Natural killer cell (primary cell): ENCODE results near the gene IFRD2. TPM values are rescaled to one million over a fixed set of nuclear protein-coding genes. Genes with fewer than 3 reads are reported as not detected.

Source experiments
- ATAC-seq, 3 donors: fragments of 150-1000 bp in 2 of 3; fragments of 200-7000 bp in 1 of 3; cut with Tn5 transposase; 1 replicate in 1 of 3; 2 replicates in 2 of 3; pipeline ENCODE4 v1.10.0; 2021; ENCODE audit warnings: mild to moderate bottlenecking in 2 of 3, moderate library complexity in 2 of 3
- DNase-seq, 2 donors: peaks; one replicate each; pipeline versions ENCODE4 v3.0.0 to v3.0.0-alpha.2; 2013 to 2021; ENCODE audit warnings: mixed read lengths in 1 of 2
- H3K27ac ChIP-seq: one replicate; pipeline ENCODE4 v1.5.1; 2013; ENCODE audit warnings: mild to moderate bottlenecking, low read length
- H3K27me3 ChIP-seq: one replicate; pipeline ENCODE4 v1.6.1; 2013; ENCODE audit warnings: low read length; ENCODE audit not compliant: control insufficient read depth, insufficient read depth
- H3K36me3 ChIP-seq: one replicate; pipeline ENCODE4 v1.6.1; 2013; ENCODE audit warnings: low read length; ENCODE audit not compliant: control insufficient read depth, insufficient read depth
- H3K4me1 ChIP-seq: one replicate; pipeline ENCODE4 v1.6.1; 2013; ENCODE audit warnings: low read length; ENCODE audit not compliant: control insufficient read depth, insufficient read depth
- H3K4me3 ChIP-seq: one replicate; pipeline ENCODE4 v1.5.1; 2013; ENCODE audit warnings: low read length
- H3K9me3 ChIP-seq: one replicate; pipeline ENCODE4 v1.6.1; 2013; ENCODE audit warnings: low read length; ENCODE audit not compliant: control insufficient read depth, insufficient read depth
- H3K27ac Mint-ChIP-seq, 2 donors: one replicate each; pipeline ENCODE4 v1.8.0; 2022; ENCODE audit warnings: mild to moderate bottlenecking in 2 of 2, mixed read lengths in 2 of 2, moderate library complexity in 1 of 2
- H3K27me3 Mint-ChIP-seq, 2 donors: one replicate each; pipeline ENCODE4 v1.8.0; 2022; ENCODE audit warnings: low read depth in 2 of 2, mixed read lengths in 2 of 2
- H3K36me3 Mint-ChIP-seq: one replicate; pipeline ENCODE4 v1.8.0; 2022; ENCODE audit warnings: mixed read lengths
- H3K4me1 Mint-ChIP-seq, 2 donors: one replicate each; pipeline ENCODE4 v1.8.0; 2022; ENCODE audit warnings: mixed read lengths in 2 of 2
- H3K4me3 Mint-ChIP-seq: one replicate; pipeline ENCODE4 v1.8.0; 2022; ENCODE audit warnings: mild to moderate bottlenecking, moderate library complexity, mixed read lengths
- H3K9me3 Mint-ChIP-seq, 2 donors: one replicate each; pipeline ENCODE4 v1.8.0; 2022; ENCODE audit warnings: mixed read lengths in 2 of 2
- WGBS: methylation state at CpG from one replicate; pipeline ENCODE4 v1.1.7; 2013; ENCODE audit warnings: missing lambda C conversion rate; ENCODE audit not compliant: insufficient coverage; 5-methylcytosine and 5-hydroxymethylcytosine counted together
- intact Hi-C: fragments of 100-400 bp; cut with micrococcal nuclease; formaldehyde crosslinking; loops from one replicate; pipeline ENCODE4 v1.14.2; 2022
- total RNA-seq, 4 donors: library from RNA; stranded (reverse); fragments of 120-200 nt in 1 of 4; gene quantifications; one replicate each; pipeline versions ENCODE4 v1.2.3 to v1.2.4, GENCODE V29; 2013 to 2022
- TF ChIP-seq, protein P1 (sequence below): fragments of 200-600 bp; IDR thresholded peaks from one replicate; pipeline ENCODE4 v1.8.0; 2022; ENCODE audit warnings: antibody characterized with exemption

The IFRD2 gene
- total RNA-seq, 3 donors from 2014 or later (not counting 1 experiment from before 2014, with no cell fraction given): 27.8 to 39.1 (median 32.1) TPM

DNA sequence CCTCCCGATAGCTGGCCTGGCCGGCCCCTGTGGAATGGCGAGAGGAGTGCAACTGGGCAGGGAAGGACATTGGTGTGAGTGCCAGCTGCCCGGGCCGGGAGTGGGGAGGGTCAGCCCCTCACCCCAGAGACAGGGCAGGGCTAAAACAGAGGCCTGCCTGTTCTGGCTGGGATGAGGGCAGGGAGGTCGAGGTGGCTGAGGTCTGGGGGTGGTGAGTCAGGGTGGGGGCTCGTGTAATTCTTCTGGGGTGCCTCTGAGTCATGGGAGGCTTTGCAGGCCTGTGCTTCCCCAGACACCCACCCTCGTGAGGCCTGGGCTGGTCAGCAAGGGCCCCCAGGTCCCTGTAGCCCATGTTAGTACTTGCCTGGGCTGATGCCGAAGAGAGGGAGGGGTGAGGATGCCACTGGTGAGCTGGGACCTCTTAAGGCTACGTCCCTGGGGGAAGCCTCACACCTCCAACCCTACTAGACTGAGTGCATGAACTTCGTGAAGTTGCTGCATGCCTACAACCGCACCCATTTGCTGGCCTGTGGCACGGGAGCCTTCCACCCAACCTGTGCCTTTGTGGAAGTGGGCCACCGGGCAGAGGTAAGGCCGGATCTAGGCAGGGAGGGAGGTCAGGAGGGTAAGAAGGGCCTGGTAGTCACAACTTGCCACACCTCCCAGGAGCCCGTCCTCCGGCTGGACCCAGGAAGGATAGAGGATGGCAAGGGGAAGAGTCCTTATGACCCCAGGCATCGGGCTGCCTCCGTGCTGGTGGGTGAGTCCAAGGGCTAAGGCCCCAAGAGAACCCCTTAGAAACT, 21.6 kb downstream of the IFRD2 start:
- Mint-ChIP-seq H3K27me3 (peaks cover 13 to 22% of the 10 kb centered on the region in 2 donors), H3K4me3 (no peak overlapping the region), H3K27ac (no peak overlapping the region), H3K36me3 (no peaks in the 10 kb centered on the region), H3K4me1 (peaks cover 11 to 25% of the 10 kb centered on the region in 2 donors), H3K9me3 (no peaks in the 10 kb centered on the region)
- Histone ChIP-seq H3K36me3 (no peaks in the 10 kb centered on the region), H3K4me1 (peaks cover 28% of the 10 kb centered on the region), H3K4me3 (no peak overlapping the region), H3K9me3 (no peaks in the 10 kb centered on the region), H3K27me3 (peaks cover 29% of the 10 kb centered on the region), H3K27ac (no peak overlapping the region)
- 86% methylated on average over 19 of the region's 19 CpGs for WGBS
- DNase-seq: no peak
- TF ChIP-seq, protein P1, sequence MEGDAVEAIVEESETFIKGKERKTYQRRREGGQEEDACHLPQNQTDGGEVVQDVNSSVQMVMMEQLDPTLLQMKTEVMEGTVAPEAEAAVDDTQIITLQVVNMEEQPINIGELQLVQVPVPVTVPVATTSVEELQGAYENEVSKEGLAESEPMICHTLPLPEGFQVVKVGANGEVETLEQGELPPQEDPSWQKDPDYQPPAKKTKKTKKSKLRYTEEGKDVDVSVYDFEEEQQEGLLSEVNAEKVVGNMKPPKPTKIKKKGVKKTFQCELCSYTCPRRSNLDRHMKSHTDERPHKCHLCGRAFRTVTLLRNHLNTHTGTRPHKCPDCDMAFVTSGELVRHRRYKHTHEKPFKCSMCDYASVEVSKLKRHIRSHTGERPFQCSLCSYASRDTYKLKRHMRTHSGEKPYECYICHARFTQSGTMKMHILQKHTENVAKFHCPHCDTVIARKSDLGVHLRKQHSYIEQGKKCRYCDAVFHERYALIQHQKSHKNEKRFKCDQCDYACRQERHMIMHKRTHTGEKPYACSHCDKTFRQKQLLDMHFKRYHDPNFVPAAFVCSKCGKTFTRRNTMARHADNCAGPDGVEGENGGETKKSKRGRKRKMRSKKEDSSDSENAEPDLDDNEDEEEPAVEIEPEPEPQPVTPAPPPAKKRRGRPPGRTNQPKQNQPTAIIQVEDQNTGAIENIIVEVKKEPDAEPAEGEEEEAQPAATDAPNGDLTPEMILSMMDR: no peak
- intact Hi-C loops: loop anchor here (5.0 kb wide), 2 partner anchors 148 to 157 kb away; no protein-coding TSS in a partner anchor
- ATAC-seq: no peak

DNA sequence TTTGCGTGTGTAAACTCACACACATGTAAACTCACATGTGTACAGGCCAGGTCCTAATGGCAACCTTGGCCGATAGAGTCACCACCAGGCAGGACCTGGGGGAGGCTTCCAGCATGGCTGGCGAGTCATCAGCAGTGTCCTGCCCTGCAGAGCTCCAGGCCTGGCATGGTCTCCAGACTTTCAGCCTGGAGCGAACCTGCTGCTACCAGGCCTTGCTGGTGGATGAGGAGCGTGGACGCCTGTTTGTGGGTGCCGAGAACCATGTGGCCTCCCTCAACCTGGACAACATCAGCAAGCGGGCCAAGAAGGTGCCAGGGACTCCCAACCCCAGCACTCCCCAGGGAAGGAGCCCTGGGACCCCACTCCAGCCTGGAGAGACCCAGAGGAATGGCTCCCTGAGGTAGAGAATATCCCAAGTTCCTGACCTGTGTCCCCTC, 22.2 kb downstream of the IFRD2 start:
- 94% methylated on average over 8 of the region's 8 CpGs for WGBS
- peaks cover 22% of the 10 kb centered on the region for H3K4me1 ChIP-seq
- intact Hi-C loops: loop anchor here (5.0 kb wide), 2 partner anchors 148 to 157 kb away; no protein-coding TSS in a partner anchor
- Mint-ChIP-seq H3K27ac (no peak overlapping the region), H3K9me3 (no peaks in the 10 kb centered on the region), H3K4me1 (peaks cover 11 to 21% of the 10 kb centered on the region in 2 donors), H3K27me3 (peaks cover 13 to 19% of the 10 kb centered on the region in 2 donors), H3K36me3 (no peaks in the 10 kb centered on the region), H3K4me3 (no peak overlapping the region)
- H3K27ac ChIP-seq: no peak overlapping the region
- ATAC-seq: no peak
- no peak for DNase-seq
- TF ChIP-seq, protein P1: no peak
- H3K36me3 ChIP-seq: no peaks in the 10 kb centered on the region
- H3K4me3 ChIP-seq: no peak overlapping the region
- peaks cover 23% of the 10 kb centered on the region for H3K27me3 ChIP-seq
- no peaks in the 10 kb centered on the region for H3K9me3 ChIP-seq

DNA sequence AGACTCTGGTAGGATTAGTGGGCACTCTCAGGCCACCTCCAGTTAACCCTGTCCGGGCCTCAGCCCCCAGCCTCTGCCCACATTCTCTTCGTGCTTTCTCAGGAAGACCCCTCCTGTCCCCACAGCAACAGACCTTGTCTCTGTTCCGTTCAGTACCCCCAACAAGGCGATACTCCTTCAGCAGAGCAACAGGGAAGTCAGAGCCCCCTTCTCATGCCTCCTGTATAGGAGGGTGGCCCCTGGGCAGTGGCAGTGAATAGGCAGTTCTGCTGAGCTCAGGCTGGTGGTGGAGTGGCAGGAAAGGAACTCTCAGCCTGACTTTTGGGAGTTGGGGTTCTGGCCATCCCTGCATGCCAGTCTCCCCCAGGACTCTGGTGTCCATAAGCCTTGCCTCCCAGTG, 22.8 kb downstream of the IFRD2 start:
- ATAC-seq (no peak), DNase-seq (no peak)
- Histone ChIP-seq H3K4me1 (peaks cover 17% of the 10 kb centered on the region), H3K4me3 (no peak overlapping the region), H3K27ac (no peak overlapping the region), H3K36me3 (no peaks in the 10 kb centered on the region), H3K27me3 (peaks cover 18% of the 10 kb centered on the region), H3K9me3 (no peaks in the 10 kb centered on the region)
- H3K27me3 Mint-ChIP-seq: peaks cover 11 to 16% of the 10 kb centered on the region in 2 donors
- no peaks in the 10 kb centered on the region for H3K36me3 Mint-ChIP-seq
- intact Hi-C loops: no loop called here
- no peak overlapping the region for H3K27ac Mint-ChIP-seq
- TF ChIP-seq, protein P1: no peak
- no peak overlapping the region for H3K4me3 Mint-ChIP-seq
- no peaks in the 10 kb centered on the region for H3K9me3 Mint-ChIP-seq
- WGBS: 82% methylated on average over 4 of the region's 4 CpGs
- H3K4me1 Mint-ChIP-seq: peaks cover 9 to 18% of the 10 kb centered on the region in 2 donors
